ENCODE results near the gene FGD5. TPM values are rescaled to one million over a fixed set of nuclear protein-coding genes. Genes with fewer than 3 reads are reported as not detected.
A peak's percentile ranks its signal among the peaks of the same experiment; 100 is the strongest.

FGD5 gene
- total RNA-seq, 2 experiments from 2014 or later: 0.31 to 0.32 TPM

- CTCF ChIA-PET: no interaction called here
- Mint-ChIP-seq H3K27ac (peak overlapping the region; percentile 36), H3K4me3 (no peak overlapping the region), H3K27me3 (ENCODE audit: low read depth) (no peaks in the 10 kb centered on the region), H3K4me1 (ENCODE audit: low read depth) (peaks cover 59% of the 10 kb centered on the region), H3K9me3 (ENCODE audit: insufficient read depth) (no peaks in the 10 kb centered on the region), H3K36me3 (ENCODE audit: low read depth) (no peaks in the 10 kb centered on the region)
- DNase-seq (peak; percentile 64), ATAC-seq (peak; percentile 56)
- POLR2A ChIA-PET: no interaction called here
Observed at GRCh38 chr3:14879211-14879874, 60.6 kb downstream of the FGD5 start.

GRCh38 chr3:14880447-14881106 lies 61.8 kb downstream of the FGD5 start:
- peak overlapping the region; percentile 71 for H3K27ac Mint-ChIP-seq

GRCh38 chr3:14883226-14883625 lies 64.5 kb downstream of the FGD5 start:
- H3K36me3 Mint-ChIP-seq (ENCODE audit: low read depth): no peaks in the 10 kb centered on the region
- H3K4me1 Mint-ChIP-seq (ENCODE audit: low read depth): peaks cover 83% of the 10 kb centered on the region
- CTCF ChIA-PET: interaction anchor here (1.0 kb wide), 1 partner anchor 13 kb away, joined by 3 read pairs; no protein-coding TSS in a partner anchor
- ATAC-seq (no peak), DNase-seq (no peak)
- no peak overlapping the region for H3K4me3 Mint-ChIP-seq
- H3K27ac Mint-ChIP-seq: peak overlapping the region; percentile 3
- POLR2A ChIA-PET: no interaction called here
- no peaks in the 10 kb centered on the region for H3K9me3 Mint-ChIP-seq (ENCODE audit: insufficient read depth)
- no peaks in the 10 kb centered on the region for H3K27me3 Mint-ChIP-seq (ENCODE audit: low read depth)

More at GRCh38 chr3:14880447-14881106, 61.8 kb downstream of the FGD5 start:
- ChIA-PET POLR2A (no interaction called here), CTCF (no interaction called here)
- Mint-ChIP-seq H3K27me3 (ENCODE audit: low read depth) (no peaks in the 10 kb centered on the region), H3K4me3 (peak overlapping the region; percentile 48), H3K4me1 (ENCODE audit: low read depth) (peaks cover 72% of the 10 kb centered on the region), H3K9me3 (ENCODE audit: insufficient read depth) (no peaks in the 10 kb centered on the region), H3K36me3 (ENCODE audit: low read depth) (no peaks in the 10 kb centered on the region)
- DNase-seq (peak; percentile 41), ATAC-seq (peak; percentile 7)

GRCh38 chr3:14884665-14885064 lies 65.9 kb downstream of the FGD5 start:
- no peaks in the 10 kb centered on the region for H3K27me3 Mint-ChIP-seq (ENCODE audit: low read depth)
- peak; percentile 65 for DNase-seq
- H3K36me3 Mint-ChIP-seq (ENCODE audit: low read depth): no peaks in the 10 kb centered on the region
- POLR2A ChIA-PET: interaction anchor here (0.7 kb wide), 1 partner anchor 71 kb away, joined by 3 read pairs; no protein-coding TSS in a partner anchor
- no peak for ATAC-seq
- H3K9me3 Mint-ChIP-seq (ENCODE audit: insufficient read depth): no peaks in the 10 kb centered on the region
- CTCF ChIA-PET: no interaction called here
- H3K27ac Mint-ChIP-seq: peak overlapping the region; percentile 71
- peak overlapping the region; percentile 20 for H3K4me3 Mint-ChIP-seq
- H3K4me1 Mint-ChIP-seq (ENCODE audit: low read depth): peaks cover 71% of the 10 kb centered on the region

- Mint-ChIP-seq H3K27me3 (ENCODE audit: low read depth) (peaks cover 3% of the 10 kb centered on the region), H3K9me3 (ENCODE audit: insufficient read depth) (no peaks in the 10 kb centered on the region), H3K4me3 (peak overlapping the region; percentile 23), H3K4me1 (ENCODE audit: low read depth) (peaks cover 69% of the 10 kb centered on the region), H3K36me3 (ENCODE audit: low read depth) (no peaks in the 10 kb centered on the region), H3K27ac (peak overlapping the region; percentile 71)
- ATAC-seq (peak; percentile 23), DNase-seq (peak; percentile 70)
- CTCF ChIA-PET: no interaction called here
- POLR2A ChIA-PET: no interaction called here
Observed at GRCh38 chr3:14885307-14885706, 66.5 kb downstream of the FGD5 start.

GRCh38 chr3:14886101-14886500 lies 67.3 kb downstream of the FGD5 start:
- DNase-seq (no peak), ATAC-seq (no peak)
- POLR2A ChIA-PET: interaction anchor here (0.7 kb wide), 1 partner anchor 453 kb away, joined by 3 read pairs; no protein-coding TSS in a partner anchor
- H3K9me3 Mint-ChIP-seq (ENCODE audit: insufficient read depth): no peaks in the 10 kb centered on the region
- H3K4me1 Mint-ChIP-seq (ENCODE audit: low read depth): peaks cover 69% of the 10 kb centered on the region
- CTCF ChIA-PET: no interaction called here
- no peak overlapping the region for H3K4me3 Mint-ChIP-seq
- H3K36me3 Mint-ChIP-seq (ENCODE audit: low read depth): no peaks in the 10 kb centered on the region
- peaks cover 10% of the 10 kb centered on the region for H3K27me3 Mint-ChIP-seq (ENCODE audit: low read depth)
- H3K27ac Mint-ChIP-seq: no peak overlapping the region

- H3K4me1 Mint-ChIP-seq (ENCODE audit: low read depth): peaks cover 40% of the 10 kb centered on the region
Observed at GRCh38 chr3:14889205-14889604, 70.4 kb downstream of the FGD5 start.

GRCh38 chr3:14889943-14890342 lies 71.2 kb downstream of the FGD5 start:
- H3K4me3 Mint-ChIP-seq: no peak overlapping the region
- H3K27me3 Mint-ChIP-seq (ENCODE audit: low read depth): peaks cover 27% of the 10 kb centered on the region
- ChIA-PET POLR2A (no interaction called here), CTCF (interaction anchor here (1.9 kb wide), 1 partner anchor 31 kb away, joined by 5 read pairs; no protein-coding TSS in a partner anchor)
- ATAC-seq: no peak
- no peaks in the 10 kb centered on the region for H3K36me3 Mint-ChIP-seq (ENCODE audit: low read depth)
- H3K27ac Mint-ChIP-seq: no peak overlapping the region
- DNase-seq: no peak
- peaks cover 32% of the 10 kb centered on the region for H3K4me1 Mint-ChIP-seq (ENCODE audit: low read depth)
- no peaks in the 10 kb centered on the region for H3K9me3 Mint-ChIP-seq (ENCODE audit: insufficient read depth)

More at GRCh38 chr3:14889205-14889604, 70.4 kb downstream of the FGD5 start:
- Mint-ChIP-seq H3K27ac (no peak overlapping the region), H3K36me3 (ENCODE audit: low read depth) (no peaks in the 10 kb centered on the region), H3K4me3 (no peak overlapping the region), H3K27me3 (ENCODE audit: low read depth) (peaks cover 22% of the 10 kb centered on the region), H3K9me3 (ENCODE audit: insufficient read depth) (no peaks in the 10 kb centered on the region)
- DNase-seq: no peak
- POLR2A ChIA-PET: no interaction called here
- ATAC-seq: no peak
- CTCF ChIA-PET: interaction anchor here (1.2 to 1.9 kb wide), 2 partner anchors 32 to 176 kb away, joined by 3 to 5 read pairs; partner anchors contain the start of gene MRPS25

- no peaks in the 10 kb centered on the region for H3K36me3 Mint-ChIP-seq (ENCODE audit: low read depth)
- ChIA-PET POLR2A (no interaction called here), CTCF (no interaction called here)
- no peak for DNase-seq
- peaks cover 31% of the 10 kb centered on the region for H3K27me3 Mint-ChIP-seq (ENCODE audit: low read depth)
- H3K27ac Mint-ChIP-seq: no peak overlapping the region
- H3K4me1 Mint-ChIP-seq (ENCODE audit: low read depth): peaks cover 27% of the 10 kb centered on the region
- no peak for ATAC-seq
- H3K9me3 Mint-ChIP-seq (ENCODE audit: insufficient read depth): no peaks in the 10 kb centered on the region
- no peak overlapping the region for H3K4me3 Mint-ChIP-seq
Observed at GRCh38 chr3:14890476-14890875, 71.7 kb downstream of the FGD5 start.

- H3K36me3 Mint-ChIP-seq (ENCODE audit: low read depth): no peaks in the 10 kb centered on the region
- peaks cover 18% of the 10 kb centered on the region for H3K4me1 Mint-ChIP-seq (ENCODE audit: low read depth)
- no peaks in the 10 kb centered on the region for H3K9me3 Mint-ChIP-seq (ENCODE audit: insufficient read depth)
- no peak overlapping the region for H3K4me3 Mint-ChIP-seq
- ATAC-seq (no peak), DNase-seq (no peak)
- peaks cover 39% of the 10 kb centered on the region for H3K27me3 Mint-ChIP-seq (ENCODE audit: low read depth)
- POLR2A ChIA-PET: no interaction called here
- H3K27ac Mint-ChIP-seq: no peak overlapping the region
- CTCF ChIA-PET: no interaction called here
Observed at GRCh38 chr3:14891135-14892132, 72.7 kb downstream of the FGD5 start.

- Mint-ChIP-seq H3K4me1 (ENCODE audit: low read depth) (peaks cover 11% of the 10 kb centered on the region), H3K36me3 (ENCODE audit: low read depth) (no peaks in the 10 kb centered on the region), H3K9me3 (ENCODE audit: insufficient read depth) (no peaks in the 10 kb centered on the region), H3K4me3 (no peak overlapping the region), H3K27ac (no peak overlapping the region), H3K27me3 (ENCODE audit: low read depth) (peaks cover 44% of the 10 kb centered on the region)
- POLR2A ChIA-PET: no interaction called here
- DNase-seq (no peak), ATAC-seq (no peak)
- CTCF ChIA-PET: no interaction called here
Observed at GRCh38 chr3:14892226-14892625, 73.5 kb downstream of the FGD5 start.

Measured in activated CD8-positive, alpha-beta T cell treated with anti-CD3 and anti-CD28 coated beads, Interleukin-2, amount 10 ng/mL, durations not matched to agents 7 days and 5 days (primary cell).